GM12892 (cell line): ENCODE results near the gene TLCD3B.

Experiments used
- POLR2A ChIP-seq: IDR thresholded peaks from 2 replicates; pipeline ENCODE4 v1.6.1; 2011; ENCODE audit warnings: low read depth, low read length, control low read depth
- POLR2AphosphoS5 ChIP-seq: IDR thresholded peaks from 2 replicates; pipeline ENCODE4 v1.6.1; 2011; ENCODE audit warnings: low read depth, low read length, control low read depth
- TAF1 ChIP-seq: IDR thresholded peaks from 2 replicates; pipeline ENCODE4 v1.6.1; 2011; ENCODE audit warnings: low read depth, mild to moderate bottlenecking, control low read depth, low read length, borderline replicate concordance

- TF ChIP-seq POLR2AphosphoS5: no peak
- TF ChIP-seq POLR2A: no peak
- no peak for TF ChIP-seq TAF1
Measured at GRCh38 chr16:30076276-30076791, 45.3 kb upstream of the TLCD3B start.
